Muscle layer of duodenum (tissue), 2 donors: ENCODE measurements around the gene PCDHGC4.
A peak's percentile ranks its signal among the peaks of the same experiment; 100 is the strongest.

Experiments used
- H3K27ac ChIP-seq: one replicate; pipeline ENCODE4 v1.7.0; 2013; ENCODE audit warnings: mild to moderate bottlenecking, low read length
- H3K27me3 ChIP-seq: one replicate; pipeline ENCODE4 v1.7.0; 2013; ENCODE audit warnings: low read depth, mild to moderate bottlenecking, control low read depth, low read length
- H3K36me3 ChIP-seq, 2 donors: one replicate each; pipeline ENCODE4 v1.7.0; 2013; ENCODE audit warnings: low read length in 2 of 2, control low read depth in 1 of 2, mild to moderate bottlenecking in 1 of 2; ENCODE audit not compliant: insufficient read depth in 2 of 2, control insufficient read depth in 1 of 2
- H3K4me1 ChIP-seq, 2 donors: one replicate each; pipeline ENCODE4 v1.7.0; 2013; ENCODE audit warnings: low read length in 2 of 2, mild to moderate bottlenecking in 2 of 2, control low read depth in 1 of 2, moderate library complexity in 1 of 2; ENCODE audit not compliant: insufficient read depth in 2 of 2, control insufficient read depth in 1 of 2
- H3K4me3 ChIP-seq, 2 donors: one replicate each; pipeline ENCODE4 v1.7.0; 2013; ENCODE audit warnings: low read length in 2 of 2, low read depth in 1 of 2, mild to moderate bottlenecking in 1 of 2
- H3K9me3 ChIP-seq, 2 donors: one replicate each; pipeline ENCODE4 v1.7.0; 2013; ENCODE audit warnings: low read length in 2 of 2, control low read depth in 1 of 2, mild to moderate bottlenecking in 1 of 2; ENCODE audit not compliant: control insufficient read depth in 1 of 2
- donor health status: healthy.

PCDHGC4 gene

GRCh38 chr5:141523991-141524390 lies 39.2 kb downstream of the PCDHGC4 start:
- Histone ChIP-seq H3K36me3 (peaks cover 12 to 19% of the 10 kb centered on the region in 2 donors), H3K9me3 (no peaks in the 10 kb centered on the region), H3K27ac (no peak overlapping the region), H3K4me1 (peaks cover 22 to 33% of the 10 kb centered on the region in 2 donors), H3K27me3 (no peaks in the 10 kb centered on the region), H3K4me3 (no peak overlapping the region)

GRCh38 chr5:141524604-141525597 lies 40.1 kb downstream of the PCDHGC4 start:
- Histone ChIP-seq H3K4me3 (peak overlapping the region in 1 of 2 donors; percentile 23), H3K27ac (peak overlapping the region; percentile 56), H3K4me1 (peaks cover 17 to 28% of the 10 kb centered on the region in 2 donors), H3K27me3 (no peaks in the 10 kb centered on the region), H3K36me3 (peaks cover 18 to 19% of the 10 kb centered on the region in 2 donors), H3K9me3 (no peaks in the 10 kb centered on the region)

GRCh38 chr5:141525653-141526052 lies 40.8 kb downstream of the PCDHGC4 start:
- no peak overlapping the region for H3K4me3 ChIP-seq
- peaks cover 18 to 19% of the 10 kb centered on the region in 2 donors for H3K36me3 ChIP-seq
- no peaks in the 10 kb centered on the region for H3K27me3 ChIP-seq
- H3K27ac ChIP-seq: peak overlapping the region; percentile 56
- H3K4me1 ChIP-seq: peaks cover 16 to 21% of the 10 kb centered on the region in 2 donors
- H3K9me3 ChIP-seq: no peaks in the 10 kb centered on the region

- Histone ChIP-seq H3K9me3 (no peaks in the 10 kb centered on the region), H3K4me1 (peaks cover 9% of the 10 kb centered on the region in 2 donors), H3K27ac (no peak overlapping the region), H3K4me3 (no peak overlapping the region), H3K36me3 (peaks cover 13 to 19% of the 10 kb centered on the region in 2 donors), H3K27me3 (no peaks in the 10 kb centered on the region)
Measured at GRCh38 chr5:141527426-141527825, 42.6 kb downstream of the PCDHGC4 start.

- H3K36me3 ChIP-seq: peaks cover 12 to 15% of the 10 kb centered on the region in 2 donors
- peaks cover 9% of the 10 kb centered on the region in 2 donors for H3K4me1 ChIP-seq
- no peaks in the 10 kb centered on the region for H3K27me3 ChIP-seq
- no peak overlapping the region for H3K4me3 ChIP-seq
- H3K9me3 ChIP-seq: no peaks in the 10 kb centered on the region
- peak overlapping the region; percentile 40 for H3K27ac ChIP-seq
Measured at GRCh38 chr5:141528291-141528984, 43.6 kb downstream of the PCDHGC4 start.

GRCh38 chr5:141529002-141529401 lies 44.2 kb downstream of the PCDHGC4 start:
- Histone ChIP-seq H3K27ac (peak overlapping the region; percentile 40), H3K36me3 (peaks cover 14 to 20% of the 10 kb centered on the region in 2 donors), H3K4me3 (no peak overlapping the region), H3K27me3 (no peaks in the 10 kb centered on the region), H3K4me1 (peaks cover 5 to 9% of the 10 kb centered on the region in 2 donors), H3K9me3 (no peaks in the 10 kb centered on the region)

- Histone ChIP-seq H3K4me1 (peaks cover 0 to 8% of the 10 kb centered on the region in 2 donors), H3K36me3 (peaks cover 15 to 20% of the 10 kb centered on the region in 2 donors), H3K9me3 (no peaks in the 10 kb centered on the region), H3K27me3 (no peaks in the 10 kb centered on the region), H3K27ac (no peak overlapping the region), H3K4me3 (no peak overlapping the region)
Measured at GRCh38 chr5:141529873-141530272, 45.0 kb downstream of the PCDHGC4 start.

GRCh38 chr5:141532726-141533125 lies 47.9 kb downstream of the PCDHGC4 start:
- no peak overlapping the region for H3K4me3 ChIP-seq
- H3K36me3 ChIP-seq: peaks cover 10 to 20% of the 10 kb centered on the region in 2 donors
- no peaks in the 10 kb centered on the region for H3K27me3 ChIP-seq
- no peaks in the 10 kb centered on the region for H3K4me1 ChIP-seq
- no peaks in the 10 kb centered on the region for H3K9me3 ChIP-seq
- H3K27ac ChIP-seq: no peak overlapping the region

GRCh38 chr5:141533897-141534296 lies 49.1 kb downstream of the PCDHGC4 start:
- Histone ChIP-seq H3K4me1 (no peaks in the 10 kb centered on the region), H3K27me3 (no peaks in the 10 kb centered on the region), H3K36me3 (peaks cover 4 to 13% of the 10 kb centered on the region in 2 donors), H3K27ac (no peak overlapping the region), H3K4me3 (no peak overlapping the region), H3K9me3 (no peaks in the 10 kb centered on the region)

GRCh38 chr5:141534492-141535213 lies 49.8 kb downstream of the PCDHGC4 start:
- H3K27ac ChIP-seq: no peak overlapping the region
- H3K4me3 ChIP-seq: no peak overlapping the region
- H3K9me3 ChIP-seq: no peaks in the 10 kb centered on the region
- peaks cover 4 to 7% of the 10 kb centered on the region in 2 donors for H3K36me3 ChIP-seq
- H3K4me1 ChIP-seq: no peaks in the 10 kb centered on the region
- no peaks in the 10 kb centered on the region for H3K27me3 ChIP-seq
